ENCODE results near the gene COQ10A. TPM values are rescaled to one million over a fixed set of nuclear protein-coding genes. Genes with fewer than 3 reads are reported as not detected.
A peak's percentile ranks its signal among the peaks of the same experiment; 100 is the strongest.

Gene COQ10A
- polyA plus RNA-seq, 3 donors, result 1.7 to 13.5 (median 2.0) TPM

DNA sequence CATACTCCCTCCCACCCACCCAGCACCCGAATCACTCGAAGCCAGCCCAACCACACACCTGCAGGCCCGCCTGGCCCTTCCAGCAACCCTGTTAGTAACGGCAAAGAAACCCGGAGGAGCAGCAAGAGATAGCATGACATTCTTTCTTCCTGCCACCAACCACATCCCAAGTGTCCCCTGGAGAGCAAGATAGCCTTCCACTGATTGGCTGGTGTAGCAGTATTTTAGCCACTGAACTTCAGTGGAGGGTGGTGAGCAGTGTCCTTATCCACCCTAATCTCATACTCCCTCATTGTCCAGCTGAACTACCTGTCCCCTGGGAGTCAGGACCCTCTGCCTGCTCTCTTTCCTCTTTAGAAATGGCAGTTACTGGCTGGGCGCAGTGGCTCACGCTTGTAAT lies 37.7 kb upstream of the COQ10A start:
- peaks cover 0 to 2% (median 0%) of the 10 kb centered on the region in 7 donors for H3K9me3 Mint-ChIP-seq
- TF ChIP-seq, protein P1, sequence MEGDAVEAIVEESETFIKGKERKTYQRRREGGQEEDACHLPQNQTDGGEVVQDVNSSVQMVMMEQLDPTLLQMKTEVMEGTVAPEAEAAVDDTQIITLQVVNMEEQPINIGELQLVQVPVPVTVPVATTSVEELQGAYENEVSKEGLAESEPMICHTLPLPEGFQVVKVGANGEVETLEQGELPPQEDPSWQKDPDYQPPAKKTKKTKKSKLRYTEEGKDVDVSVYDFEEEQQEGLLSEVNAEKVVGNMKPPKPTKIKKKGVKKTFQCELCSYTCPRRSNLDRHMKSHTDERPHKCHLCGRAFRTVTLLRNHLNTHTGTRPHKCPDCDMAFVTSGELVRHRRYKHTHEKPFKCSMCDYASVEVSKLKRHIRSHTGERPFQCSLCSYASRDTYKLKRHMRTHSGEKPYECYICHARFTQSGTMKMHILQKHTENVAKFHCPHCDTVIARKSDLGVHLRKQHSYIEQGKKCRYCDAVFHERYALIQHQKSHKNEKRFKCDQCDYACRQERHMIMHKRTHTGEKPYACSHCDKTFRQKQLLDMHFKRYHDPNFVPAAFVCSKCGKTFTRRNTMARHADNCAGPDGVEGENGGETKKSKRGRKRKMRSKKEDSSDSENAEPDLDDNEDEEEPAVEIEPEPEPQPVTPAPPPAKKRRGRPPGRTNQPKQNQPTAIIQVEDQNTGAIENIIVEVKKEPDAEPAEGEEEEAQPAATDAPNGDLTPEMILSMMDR (IDR thresholded peaks at IDR 0.05), result no peak
- H3K9ac ChIP-seq (ENCODE audit: insufficient read depth, low read length, poor library complexity, severe bottlenecking), result no peak overlapping the region
- intact Hi-C loops (cut with micrococcal nuclease), result no loop called here
- no peaks in the 10 kb centered on the region for H3K27me3 ChIP-seq (ENCODE audit: control insufficient read depth in 2 of 2, insufficient read depth in 2 of 2, low read length in 2 of 2)
- DNase-seq, result no peak
- no peaks in the 10 kb centered on the region for H4K20me1 ChIP-seq (ENCODE audit: insufficient read depth, low read length)
- H3K4me3 Mint-ChIP-seq, result no peak overlapping the region
- peaks cover 0 to 2% (median 1%) of the 10 kb centered on the region in 3 donors for H3K27me3 Mint-ChIP-seq (ENCODE audit: low read depth in 3 of 3)
- peaks cover 6 to 18% of the 10 kb centered on the region in 2 donors for H3K36me3 Mint-ChIP-seq
- peaks cover 14% of the 10 kb centered on the region for H3K4me1 Mint-ChIP-seq
- 88% methylated on average over 3 of the region's 7 CpGs for WGBS (ENCODE audit: insufficient coverage)
- H3K79me2 ChIP-seq (ENCODE audit: insufficient read depth, low read length), result peaks cover 8% of the 10 kb centered on the region
- H2AFZ ChIP-seq (ENCODE audit: insufficient read depth, low read depth, low read length, poor library complexity, severe bottlenecking), result no peak overlapping the region
- H3K27ac ChIP-seq (ENCODE audit: low read depth in 1 of 2, low read length in 2 of 2), result no peak overlapping the region
- H3K36me3 ChIP-seq (replicated peaks in 1 of 2; ENCODE audit: control insufficient read depth in 1 of 2, insufficient read depth in 2 of 2, low read length in 2 of 2), result peaks cover 0 to 2% of the 10 kb centered on the region in 2 donors
- peaks cover 6 to 10% of the 10 kb centered on the region in 2 donors for H3K4me1 ChIP-seq (ENCODE audit: control insufficient read depth in 1 of 2, insufficient read depth in 2 of 2, low read length in 2 of 2)
- H3K9me3 ChIP-seq (replicated peaks in 1 of 2; ENCODE audit: control insufficient read depth in 1 of 2, insufficient read depth in 1 of 2, low read length in 2 of 2), result no peaks in the 10 kb centered on the region
- H3K27ac Mint-ChIP-seq, result no peak overlapping the region
- H3K4me2 ChIP-seq (replicated peaks; ENCODE audit: extremely low read depth, low read length, poor library complexity, severe bottlenecking), result no peak overlapping the region
- no peak overlapping the region for H3K4me3 ChIP-seq (replicated peaks in 1 of 3; ENCODE audit: low read depth in 2 of 3, low read length in 3 of 3)

DNA sequence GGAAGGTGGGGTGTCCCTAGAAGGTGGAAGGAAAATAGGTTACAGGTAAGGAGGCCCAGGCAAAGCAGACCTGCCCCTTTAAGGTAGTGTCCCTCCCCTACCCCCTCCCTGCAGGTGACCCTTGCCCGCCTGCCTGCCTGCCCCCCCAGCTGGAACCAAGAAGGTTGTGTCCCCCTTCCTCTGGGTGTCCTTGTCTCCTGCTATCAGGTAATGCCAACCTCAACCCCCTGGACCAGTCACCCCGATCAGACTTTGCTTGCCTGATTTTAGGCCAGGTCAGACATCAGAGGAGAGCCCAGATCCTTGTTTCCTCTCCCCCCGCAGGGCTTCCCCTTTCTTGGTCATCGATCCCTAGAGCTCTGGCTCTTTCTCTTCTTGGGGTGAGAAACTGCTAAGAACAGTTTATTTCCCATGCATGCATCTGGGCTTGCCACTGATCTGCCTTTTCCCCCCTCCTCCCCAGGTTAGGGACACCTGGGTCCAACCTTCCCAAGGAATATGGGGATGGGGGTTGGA lies 36.8 kb upstream of the COQ10A start, which contains the start of gene SLC39A5:
Gene SLC39A5, plus strand, starts transcription at position 136 of the 516 bp plus-strand sequence. CDS start 1,224 bp downstream, outside the sequence.
- Mint-ChIP-seq H3K4me3 (no peak within 1 kb of the TSS), H3K27me3 (ENCODE audit: low read depth in 3 of 3) (peaks cover 0 to 2% (median 1%) of the 10 kb centered on the region in 3 donors), H3K36me3 (peaks cover 6 to 18% of the 10 kb centered on the region in 2 donors), H3K27ac (peak within 1 kb of the TSS in 2 of 7 donors; percentile 46 to 71), H3K9me3 (peaks cover 0 to 2% (median 0%) of the 10 kb centered on the region in 7 donors), H3K4me1 (peaks cover 7% of the 10 kb centered on the region)
- Histone ChIP-seq H3K27ac (ENCODE audit: low read depth in 1 of 2, low read length in 2 of 2) (no peak within 1 kb of the TSS), H3K79me2 (ENCODE audit: insufficient read depth, low read length) (peaks cover 2% of the 10 kb centered on the region), H3K27me3 (ENCODE audit: control insufficient read depth in 2 of 2, insufficient read depth in 2 of 2, low read length in 2 of 2) (no peaks in the 10 kb centered on the region), H4K20me1 (ENCODE audit: insufficient read depth, low read length) (no peaks in the 10 kb centered on the region), H3K4me2 (replicated peaks; ENCODE audit: extremely low read depth, low read length, poor library complexity, severe bottlenecking) (no peak within 1 kb of the TSS), H2AFZ (ENCODE audit: insufficient read depth, low read depth, low read length, poor library complexity, severe bottlenecking) (no peak within 1 kb of the TSS), H3K4me3 (replicated peaks in 1 of 3; ENCODE audit: low read depth in 2 of 3, low read length in 3 of 3) (no peak within 1 kb of the TSS), H3K9me3 (replicated peaks in 1 of 2; ENCODE audit: control insufficient read depth in 1 of 2, insufficient read depth in 1 of 2, low read length in 2 of 2) (no peaks in the 10 kb centered on the region), H3K4me1 (ENCODE audit: control insufficient read depth in 1 of 2, insufficient read depth in 2 of 2, low read length in 2 of 2) (peaks cover 0 to 1% of the 10 kb centered on the region in 2 donors), H3K9ac (ENCODE audit: insufficient read depth, low read length, poor library complexity, severe bottlenecking) (no peak within 1 kb of the TSS), H3K36me3 (replicated peaks in 1 of 2; ENCODE audit: control insufficient read depth in 1 of 2, insufficient read depth in 2 of 2, low read length in 2 of 2) (peaks cover 0 to 2% of the 10 kb centered on the region in 2 donors)
- no peak for DNase-seq
- intact Hi-C loops (cut with micrococcal nuclease), result no loop called here
- WGBS (ENCODE audit: insufficient coverage), result 80% methylated on average over 1 of the region's 4 CpGs
- TF ChIP-seq, protein P1 (IDR thresholded peaks at IDR 0.05), result no peak
